ENCODE data around the gene SGK2. TPM values are rescaled to one million over a fixed set of nuclear protein-coding genes. Genes with fewer than 3 reads are reported as not detected.

The SGK2 gene
- polyA plus RNA-seq, 2 of the 4 experiments (the other 2 are of a cell fraction), result 9.4 to 12.2 TPM

- ATAC-seq (no peak), FAIRE-seq (no peak), DNase-seq (ENCODE audit: low read depth in 1 of 2, low spot score in 1 of 2) (no peak)
- Histone ChIP-seq H3K9me3 (no peaks in the 10 kb centered on the region), H3K4me1 (peaks cover 11% of the 10 kb centered on the region; the same call in 2 of the 3 replicates), H3K4me3 (no peak overlapping the region), H3K4me2 (no peak overlapping the region), H3K27ac (no peak overlapping the region)
- POLR2A ChIA-PET, result no interaction called here
- CTCF ChIA-PET, result interaction anchor here (1.0 to 6.3 kb wide), 5 partner anchors 11 to 548 kb away, joined by 3 to 109 read pairs (median 6); partner anchors contain the start of gene IFT52
- WGBS (ENCODE audit: missing lambda C conversion rate), result 65% methylated on average over 8 of the region's 8 CpGs
- TF ChIP-seq CHD2 (IDR thresholded peaks at IDR 0.05; ENCODE audit: low read length, partially characterized antibody), result no peak
- TF ChIP-seq JUNB (IDR thresholded peaks at IDR 0.05), result no peak
- no peak for TF ChIP-seq HEYL (CRISPR knock-in tag; IDR thresholded peaks at IDR 0.05)
- no peak for TF ChIP-seq POLR2AphosphoS2 (conservative IDR thresholded peaks at IDR 0.05; ENCODE audit: low read length)
- TF ChIP-seq FOSL2 (IDR thresholded peaks at IDR 0.05), result no peak
- TF ChIP-seq FOSL2 (CRISPR knock-in tag; IDR thresholded peaks at IDR 0.05), result no peak
- no peak for TF ChIP-seq NR3C1 (IDR thresholded peaks at IDR 0.05)
- no peak for TF ChIP-seq SREBF2 (IDR thresholded peaks at IDR 0.05)
- TF ChIP-seq CTCF (IDR thresholded peaks at IDR 0.05), result no peak
- no peak for TF ChIP-seq EHMT2 (IDR thresholded peaks at IDR 0.05; ENCODE audit: low read depth)
- TF ChIP-seq RARB (CRISPR knock-in tag; IDR thresholded peaks at IDR 0.05), result no peak
- TF ChIP-seq HMGXB4 (CRISPR knock-in tag; IDR thresholded peaks at IDR 0.05; ENCODE audit: borderline replicate concordance), result no peak
- no peak for TF ChIP-seq CEBPB (IDR thresholded peaks at IDR 0.05)
- no peak for TF ChIP-seq NPAS2 (CRISPR knock-in tag; IDR thresholded peaks at IDR 0.05; ENCODE audit: borderline replicate concordance)
- TF ChIP-seq TFCP2L1 (CRISPR knock-in tag; IDR thresholded peaks at IDR 0.05), result no peak
- no peak for TF ChIP-seq POLR2A (IDR thresholded peaks at IDR 0.05; ENCODE audit: low read length)
Measured at GRCh38 chr20:43534791-43535350, 24.0 kb upstream of the SGK2 start.

GRCh38 chr20:43535370-43536004 is 23.3 kb upstream of the SGK2 start:
- CTCF ChIA-PET, result interaction anchor here (1.0 to 6.3 kb wide), 8 partner anchors 10 to 548 kb away, joined by 3 to 109 read pairs (median 24); partner anchors contain the start of genes IFT52 and SGK2
- DNase-seq (ENCODE audit: low read depth in 1 of 2, low spot score in 1 of 2), result no peak
- FAIRE-seq, result no peak
- TF ChIP-seq ZC3H11A (IDR thresholded peaks at IDR 0.05), result no peak
- TF ChIP-seq NFE2L2 (conservative IDR thresholded peaks at IDR 0.05; ENCODE audit: low read length), result no peak
- no peak for TF ChIP-seq ZNF302 (CRISPR knock-in tag; IDR thresholded peaks at IDR 0.05)
- no peak for TF ChIP-seq CBX8 (IDR thresholded peaks at IDR 0.05)
- TF ChIP-seq RCOR1 (IDR thresholded peaks at IDR 0.05; ENCODE audit: low read depth, low read length), result no peak
- no peak for TF ChIP-seq FOSB (CRISPR knock-in tag; IDR thresholded peaks at IDR 0.05)
- TF ChIP-seq FOSL2 (IDR thresholded peaks at IDR 0.05), result no peak
- no peak for TF ChIP-seq FOSL2 (CRISPR knock-in tag; IDR thresholded peaks at IDR 0.05)
- TF ChIP-seq ESRRA (IDR thresholded peaks at IDR 0.05; ENCODE audit: borderline replicate concordance, low read length), result no peak
- TF ChIP-seq MAFK (IDR thresholded peaks at IDR 0.05; ENCODE audit: partially characterized antibody), result no peak
- TF ChIP-seq POLR2AphosphoS2 (conservative IDR thresholded peaks at IDR 0.05; ENCODE audit: low read length), result no peak
- no peak for TF ChIP-seq EHMT2 (IDR thresholded peaks at IDR 0.05; ENCODE audit: low read depth)
- TF ChIP-seq FOXS1 (CRISPR knock-in tag; IDR thresholded peaks at IDR 0.05), result no peak
- TF ChIP-seq HMGXB4 (CRISPR knock-in tag; IDR thresholded peaks at IDR 0.05; ENCODE audit: borderline replicate concordance), result no peak
- no peak for TF ChIP-seq JUNB (IDR thresholded peaks at IDR 0.05)
- no peak for TF ChIP-seq HEYL (CRISPR knock-in tag; IDR thresholded peaks at IDR 0.05)
- Histone ChIP-seq H3K9me3 (no peaks in the 10 kb centered on the region), H3K27ac (no peak overlapping the region), H3K4me1 (peaks cover 6% of the 10 kb centered on the region; the same call in 2 of the 3 replicates), H3K4me3 (no peak overlapping the region), H3K4me2 (no peak overlapping the region)
- 66% methylated on average over 7 of the region's 7 CpGs for WGBS (ENCODE audit: missing lambda C conversion rate)
- ATAC-seq, result no peak
- POLR2A ChIA-PET, result no interaction called here
